ENCODE data around the gene MAG. TPM values are rescaled to one million over a fixed set of nuclear protein-coding genes. Genes with fewer than 3 reads are reported as not detected.

The MAG gene
- total RNA-seq, 2 donors from 2014 or later, result 1.6 TPM; not detected in 1

DNA sequence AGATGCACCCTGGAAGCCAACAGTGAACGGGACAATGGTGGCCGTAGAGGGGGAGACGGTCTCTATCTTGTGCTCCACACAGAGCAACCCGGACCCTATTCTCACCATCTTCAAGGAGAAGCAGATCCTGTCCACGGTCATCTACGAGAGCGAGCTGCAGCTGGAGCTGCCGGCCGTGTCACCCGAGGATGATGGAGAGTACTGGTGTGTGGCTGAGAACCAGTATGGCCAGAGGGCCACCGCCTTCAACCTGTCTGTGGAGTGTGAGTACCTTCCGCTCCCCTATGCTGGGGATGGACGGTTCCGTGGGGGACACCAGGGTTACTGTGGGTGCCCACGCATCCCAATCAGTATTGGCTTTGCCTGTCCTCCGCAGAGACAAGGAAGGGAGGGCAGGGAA is 10.5 kb downstream of the MAG start:
- no peaks in the 10 kb centered on the region for H3K4me1 ChIP-seq
- H3K9me3 ChIP-seq, result no peaks in the 10 kb centered on the region
- TF ChIP-seq CTCF (IDR thresholded peaks at IDR 0.05), result no peak
- TF ChIP-seq POLR2A (IDR thresholded peaks at IDR 0.05), result no peak
- WGBS, 2 donors, result 80% methylated on average over 8 to 16 of the region's 16 CpGs
- DNase-seq (no peak), ATAC-seq (no peak)
- no peak overlapping the region for H3K27ac ChIP-seq
- H3K4me3 ChIP-seq, result no peak overlapping the region
- no peaks in the 10 kb centered on the region for H3K36me3 ChIP-seq (replicated peaks in 1 of 2; ENCODE audit: insufficient read depth in 1 of 2, low read depth in 2 of 2)
- intact Hi-C loops (cut with DNase I), result no loop called here
- no peaks in the 10 kb centered on the region for H3K27me3 ChIP-seq

GRCh38 chr19:35303357-35303915 is 11.5 kb downstream of the MAG start:
- ATAC-seq, result no peak
- no peaks in the 10 kb centered on the region for H3K4me1 ChIP-seq
- WGBS, 2 donors, result 84 to 93% methylated on average over 6 of the region's 6 CpGs
- no peak for DNase-seq
- H3K36me3 ChIP-seq (replicated peaks in 1 of 2; ENCODE audit: insufficient read depth in 1 of 2, low read depth in 2 of 2), result no peaks in the 10 kb centered on the region
- H3K27me3 ChIP-seq, result no peaks in the 10 kb centered on the region
- TF ChIP-seq POLR2A (IDR thresholded peaks at IDR 0.05) (no peak), CTCF (IDR thresholded peaks at IDR 0.05) (no peak)
- no peak overlapping the region for H3K4me3 ChIP-seq
- no peak overlapping the region for H3K27ac ChIP-seq
- no peaks in the 10 kb centered on the region for H3K9me3 ChIP-seq
- intact Hi-C loops (cut with DNase I), result no loop called here

DNA sequence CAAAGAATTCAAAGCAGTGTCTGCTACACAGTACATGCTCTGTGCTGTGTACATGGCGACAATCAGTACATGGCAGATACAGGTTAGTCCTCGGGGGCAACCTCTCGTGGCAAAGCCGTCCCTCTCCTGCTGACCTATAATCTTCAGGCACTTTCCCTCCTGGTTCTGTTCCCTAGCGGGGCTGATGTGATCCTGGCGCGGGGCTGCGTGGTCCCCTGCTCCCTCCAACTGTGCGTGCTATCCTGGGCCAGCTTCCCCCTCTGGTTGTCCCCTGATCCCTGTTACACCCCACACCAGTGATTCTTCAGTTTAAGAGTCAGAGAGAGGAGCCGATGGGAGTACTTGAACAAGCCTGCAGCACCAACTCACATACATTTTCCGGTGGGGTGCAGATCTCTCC is 12.1 kb downstream of the MAG start:
- 84 to 88% methylated on average over 11 of the region's 11 CpGs for WGBS, 2 donors
- Histone ChIP-seq H3K36me3 (replicated peaks in 1 of 2; ENCODE audit: insufficient read depth in 1 of 2, low read depth in 2 of 2) (no peaks in the 10 kb centered on the region), H3K4me1 (peaks cover 2% of the 10 kb centered on the region), H3K27me3 (no peaks in the 10 kb centered on the region), H3K9me3 (no peaks in the 10 kb centered on the region), H3K27ac (no peak overlapping the region), H3K4me3 (no peak overlapping the region)
- intact Hi-C loops (cut with DNase I), result no loop called here
- TF ChIP-seq CTCF (IDR thresholded peaks at IDR 0.05), result no peak
- no peak for TF ChIP-seq POLR2A (IDR thresholded peaks at IDR 0.05)
- no peak for ATAC-seq
- no peak for DNase-seq

GRCh38 chr19:35305181-35305580 is 13.2 kb downstream of the MAG start:
- no peak for ATAC-seq
- intact Hi-C loops (cut with DNase I), result no loop called here
- Histone ChIP-seq H3K4me3 (no peak overlapping the region), H3K9me3 (no peaks in the 10 kb centered on the region), H3K4me1 (peaks cover 14% of the 10 kb centered on the region), H3K27me3 (no peaks in the 10 kb centered on the region), H3K36me3 (replicated peaks in 1 of 2; ENCODE audit: insufficient read depth in 1 of 2, low read depth in 2 of 2) (no peaks in the 10 kb centered on the region), H3K27ac (no peak overlapping the region)
- no peak for DNase-seq
- TF ChIP-seq CTCF (IDR thresholded peaks at IDR 0.05) (no peak), POLR2A (IDR thresholded peaks at IDR 0.05) (no peak)
- WGBS, 2 donors, result 55 to 100% methylated on average over 2 to 6 of the region's 6 CpGs

DNA sequence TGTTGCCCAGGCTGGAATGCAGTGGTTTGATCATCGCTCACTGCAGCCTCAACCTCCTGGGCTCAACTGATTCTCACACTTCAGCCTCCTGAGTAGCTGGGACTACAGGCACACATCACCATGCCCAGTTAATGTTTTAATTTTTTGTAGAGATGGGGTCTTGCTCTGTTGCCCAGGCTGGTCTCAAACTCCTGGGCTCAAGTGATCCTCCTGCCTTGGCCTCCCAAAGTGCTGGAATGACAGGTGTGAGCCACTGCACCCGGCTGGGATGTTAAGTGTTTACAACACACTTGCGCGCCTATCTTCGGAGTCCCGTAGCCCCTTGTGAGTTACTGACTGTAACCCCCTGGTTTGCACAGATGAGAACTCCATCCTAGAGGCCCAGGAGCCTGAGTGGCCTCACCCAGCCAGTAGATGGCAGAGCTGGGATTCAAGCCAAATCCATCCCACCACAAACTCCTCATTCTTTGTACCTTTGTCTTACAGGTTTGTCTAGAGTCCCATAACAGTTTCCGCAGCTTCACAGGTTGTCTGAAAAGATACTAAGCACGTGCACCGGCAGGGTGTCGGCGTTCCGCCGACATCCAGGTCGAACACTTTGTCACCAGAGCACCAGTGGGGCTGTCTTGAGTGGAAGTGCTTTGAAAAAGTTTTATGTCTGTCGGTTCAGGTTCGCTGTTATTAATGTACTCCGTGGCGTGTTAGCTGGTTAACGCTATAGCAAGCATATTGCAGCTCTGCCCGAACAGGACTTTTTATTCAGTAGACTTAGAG is 14.7 kb downstream of the MAG start:
- no peak for ATAC-seq
- Histone ChIP-seq H3K27me3 (no peaks in the 10 kb centered on the region), H3K4me1 (peaks cover 15% of the 10 kb centered on the region), H3K4me3 (no peak overlapping the region), H3K27ac (no peak overlapping the region), H3K36me3 (replicated peaks in 1 of 2; ENCODE audit: insufficient read depth in 1 of 2, low read depth in 2 of 2) (no peaks in the 10 kb centered on the region), H3K9me3 (no peaks in the 10 kb centered on the region)
- no peak for DNase-seq
- WGBS, 2 donors, result 85 to 89% methylated on average over 18 to 20 of the region's 20 CpGs
- TF ChIP-seq POLR2A (IDR thresholded peaks at IDR 0.05), result no peak
- TF ChIP-seq CTCF (IDR thresholded peaks at IDR 0.05), result peak in 1 of 7 experiments; percentile 4
- intact Hi-C loops (cut with DNase I), result no loop called here

Data from body of pancreas (tissue), 4 donors.